GM18867 (cell line): ENCODE data around the gene C19orf85.
"Not testable (repeated sequence)": the region's sequence is repeated elsewhere in the genome, so short reads cannot be mapped to it uniquely, and the experiment has no call there.

Experiments
- ATAC-seq: cut with Tn5 transposase; IDR thresholded peaks from one replicate; pipeline ENCODE4 v1.9.1; 2021; ENCODE audit warnings: mild to moderate bottlenecking, moderate library complexity; ENCODE audit not compliant: unreplicated experiment

The C19orf85 gene

DNA sequence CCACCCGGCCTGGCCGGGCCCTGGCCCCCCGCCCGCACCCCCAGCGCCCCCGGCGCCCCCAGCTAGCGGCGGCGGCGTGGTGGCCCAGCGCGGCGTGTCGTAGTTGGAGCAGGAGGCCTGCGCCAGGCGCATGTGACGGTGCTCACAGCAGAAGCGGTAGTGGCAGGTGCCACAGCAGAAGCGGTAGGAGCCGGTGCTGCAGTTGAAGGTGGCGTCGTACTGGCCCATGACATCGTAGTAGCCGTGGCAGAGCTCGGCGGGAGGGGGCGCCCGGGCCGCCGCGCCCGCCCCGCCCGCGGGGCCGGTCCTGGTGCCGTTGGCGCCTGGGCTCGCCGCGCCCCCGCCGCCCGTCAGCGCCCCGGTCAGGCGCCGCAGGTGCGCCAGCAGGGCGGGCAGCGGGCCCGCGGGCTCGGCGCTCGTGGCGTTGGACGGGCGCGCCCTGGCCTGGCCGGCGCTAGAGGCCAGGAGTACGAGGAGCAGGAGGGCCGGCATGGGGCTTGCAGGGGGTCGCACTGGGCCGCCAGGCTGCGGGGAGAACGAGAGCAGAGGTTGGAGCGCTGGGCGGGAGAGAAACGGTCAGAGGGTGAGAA lies 22.1 kb downstream of the C19orf85 start:
- ATAC-seq, result no peak

DNA sequence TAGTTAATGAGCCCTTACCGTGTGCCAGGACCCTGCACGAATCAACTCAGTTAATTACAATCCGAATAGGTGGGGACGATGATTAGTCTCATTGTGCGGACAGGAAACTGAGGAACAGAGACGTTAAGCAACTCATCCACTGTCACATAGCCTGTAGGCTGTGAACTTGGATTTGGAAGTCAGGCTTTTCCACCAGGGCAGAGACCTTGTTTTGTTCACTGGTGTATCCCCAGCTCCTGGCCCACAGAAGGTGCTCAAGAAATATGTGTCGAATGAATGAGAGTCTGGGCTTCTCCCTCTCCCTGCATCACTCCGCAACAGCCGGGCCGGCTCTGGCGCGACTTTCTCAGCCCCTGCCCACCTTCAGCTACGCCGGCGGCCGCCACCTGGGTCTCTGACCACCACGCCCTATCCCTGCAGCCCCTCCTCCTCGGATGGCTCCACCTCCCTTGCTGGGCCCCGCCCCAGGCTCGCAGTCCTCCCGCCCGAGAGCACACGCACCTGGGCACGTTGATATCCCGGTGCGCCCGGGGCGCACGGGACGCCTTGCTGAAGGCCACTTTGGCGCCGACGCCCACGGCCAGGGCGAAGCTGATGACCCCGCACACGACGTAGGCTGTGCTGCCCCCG lies 22.7 kb downstream of the C19orf85 start:
- no peak for ATAC-seq

DNA sequence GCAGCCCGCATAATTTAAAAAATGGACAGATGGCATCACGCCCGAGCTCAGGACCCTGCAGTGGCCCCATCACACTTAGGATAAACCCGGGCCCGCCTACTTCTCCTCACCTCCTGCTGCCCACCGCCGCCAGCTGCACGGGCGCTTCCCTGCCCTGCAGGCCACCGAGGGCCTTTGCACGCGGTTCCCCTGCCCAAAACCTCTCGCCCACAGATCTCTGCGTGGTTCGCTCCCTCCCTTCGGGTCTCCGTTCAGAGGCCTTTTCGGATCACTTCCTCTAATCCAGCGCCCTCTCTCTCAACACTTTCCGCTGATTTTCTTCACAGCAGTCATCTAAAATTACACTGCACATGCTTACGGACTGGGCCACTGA lies 23.2 kb downstream of the C19orf85 start:
- ATAC-seq, result no peak

DNA sequence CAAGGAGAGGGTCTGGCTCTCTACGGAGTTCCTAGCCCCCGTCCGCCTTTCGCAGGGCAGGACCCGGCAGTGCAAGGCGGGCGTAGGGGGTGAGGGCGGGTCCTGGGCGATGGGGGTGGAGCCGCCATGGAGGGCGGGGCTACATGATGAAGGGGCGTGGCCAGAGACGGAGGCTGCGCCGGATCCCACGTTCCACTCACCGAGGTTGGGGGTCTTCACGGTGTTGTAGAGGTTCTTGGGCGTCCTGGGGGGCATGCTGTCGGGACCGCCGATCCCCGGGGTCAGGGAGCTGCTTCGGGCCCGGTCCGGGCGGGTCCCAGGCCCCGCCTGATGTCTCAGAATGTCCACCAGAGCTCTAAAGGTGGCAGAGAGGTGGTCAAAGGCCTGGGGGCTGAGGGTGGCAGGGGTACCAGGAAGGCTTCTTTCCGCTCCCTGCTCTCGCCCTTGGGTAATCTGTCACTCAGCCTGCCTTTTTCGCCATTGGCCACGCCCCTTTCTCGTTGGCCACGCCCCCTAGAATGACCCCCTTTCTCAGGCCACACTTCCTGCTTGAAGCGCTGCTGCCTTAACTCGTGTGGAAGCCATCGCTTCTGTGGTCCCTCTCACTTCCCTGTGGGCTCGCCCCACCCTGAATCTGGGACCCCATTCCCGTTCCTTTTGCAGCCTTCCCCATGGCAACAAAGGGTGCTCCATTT lies 24.0 kb downstream of the C19orf85 start:
- no peak for ATAC-seq

DNA sequence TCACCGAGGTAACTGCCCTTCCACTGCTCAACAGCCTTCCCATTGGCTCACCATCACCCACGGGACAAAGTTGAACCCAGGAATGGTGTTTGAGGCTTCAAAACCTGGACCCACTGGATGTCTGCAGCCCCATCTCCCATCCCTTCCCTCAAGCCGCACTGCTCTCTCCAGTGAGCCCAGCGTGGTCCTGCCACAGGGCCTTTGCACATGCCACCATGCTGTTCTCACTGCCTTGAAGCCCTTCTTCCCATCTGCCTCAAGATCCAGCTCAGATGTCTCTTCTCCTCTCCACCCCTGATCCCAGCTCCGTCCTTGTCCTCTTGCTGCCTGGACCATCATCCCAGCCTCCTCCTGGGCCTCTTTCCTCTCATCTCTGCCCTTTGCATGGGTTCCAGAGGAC lies 25.5 kb downstream of the C19orf85 start:
- no peak for ATAC-seq

DNA sequence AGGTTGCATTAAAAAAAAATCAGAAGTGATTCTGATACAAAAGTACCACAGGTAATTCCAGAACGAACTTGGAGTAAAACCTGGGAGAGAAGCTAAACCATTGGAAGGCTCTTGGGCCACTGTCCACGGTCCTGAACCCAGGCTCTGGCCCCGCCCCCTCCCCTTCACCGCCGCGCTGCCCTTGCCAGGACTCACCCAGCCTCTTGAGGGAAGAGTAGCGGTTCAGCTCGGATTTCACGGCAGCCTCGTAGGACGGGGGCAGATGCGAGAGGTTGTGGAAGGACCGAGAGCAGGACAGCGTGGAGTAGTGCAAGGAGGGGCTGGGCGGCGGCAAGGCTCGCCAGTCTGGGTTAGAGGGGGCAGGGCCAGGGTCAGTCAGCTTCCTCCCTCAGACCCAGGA lies 27.1 kb downstream of the C19orf85 start:
- ATAC-seq, result no peak

DNA sequence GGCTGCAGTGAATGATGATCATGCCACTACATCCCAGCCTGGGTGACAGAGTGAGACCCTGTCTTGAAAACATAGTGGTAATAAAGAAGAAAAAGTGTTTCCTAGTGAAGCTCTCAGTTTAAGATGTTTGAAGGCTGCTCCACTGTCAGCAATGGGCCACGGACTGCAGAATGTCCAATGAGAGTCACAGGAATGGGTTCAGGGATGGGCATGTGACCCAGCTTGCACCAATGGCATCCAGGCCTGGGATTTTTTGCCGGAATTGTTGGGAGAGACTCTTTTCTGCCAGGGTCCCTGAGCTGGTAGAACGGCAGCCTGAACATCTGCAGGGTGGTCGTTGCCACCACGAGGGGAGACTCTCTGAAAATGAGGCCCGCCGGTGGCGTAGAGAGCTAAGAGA lies 27.7 kb downstream of the C19orf85 start:
- ATAC-seq, result no peak

DNA sequence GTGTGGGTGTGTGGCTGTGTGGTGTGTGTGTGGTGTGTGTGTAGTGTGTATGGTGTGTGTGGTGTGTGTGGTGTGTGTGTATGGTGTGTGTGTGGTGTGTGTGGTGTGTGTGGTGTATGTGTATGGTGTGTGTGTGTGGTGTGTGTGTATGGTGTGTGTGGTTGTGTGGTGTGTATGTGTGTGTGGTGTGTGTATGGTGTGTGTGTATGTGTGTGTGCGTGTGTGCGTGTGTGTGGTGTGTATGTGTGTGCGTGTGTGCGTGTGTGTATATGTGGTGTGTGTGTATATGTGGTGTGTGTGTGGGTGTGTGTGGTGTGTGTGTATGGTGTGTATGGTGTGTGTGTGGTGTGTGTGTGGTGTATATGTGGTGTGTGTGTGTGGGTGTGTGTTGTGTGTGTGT lies 29.5 kb downstream of the C19orf85 start:
- no peak for ATAC-seq

DNA sequence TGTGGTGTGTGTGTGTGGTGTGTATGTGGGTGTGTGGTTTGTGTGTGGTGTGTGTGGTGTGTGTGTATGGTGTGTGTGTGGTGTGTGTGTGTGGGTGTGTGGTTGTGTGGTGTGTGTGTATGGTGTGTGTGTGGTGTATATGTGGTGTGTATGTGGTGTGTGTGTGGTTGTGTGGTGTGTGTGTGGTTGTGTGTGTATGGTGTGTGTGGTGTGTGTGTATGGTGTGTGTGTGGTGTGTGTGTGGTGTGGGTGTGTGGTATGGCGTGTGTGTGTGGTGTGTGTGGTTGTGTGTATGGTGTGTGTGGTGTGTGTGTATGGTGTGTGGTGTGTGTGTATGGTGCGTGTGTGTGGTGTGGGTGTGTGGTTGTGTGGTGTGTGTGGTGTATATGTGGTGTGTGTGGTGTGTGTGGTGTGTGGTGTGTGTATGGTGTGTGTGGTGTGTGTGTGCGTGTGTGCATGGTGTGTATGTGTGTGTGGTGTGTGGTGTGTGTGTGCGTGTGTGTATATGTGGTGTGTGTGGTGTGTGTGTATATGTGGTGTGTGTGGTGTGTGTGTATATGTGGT lies 30.1 kb downstream of the C19orf85 start:
- ATAC-seq, result no peak

DNA sequence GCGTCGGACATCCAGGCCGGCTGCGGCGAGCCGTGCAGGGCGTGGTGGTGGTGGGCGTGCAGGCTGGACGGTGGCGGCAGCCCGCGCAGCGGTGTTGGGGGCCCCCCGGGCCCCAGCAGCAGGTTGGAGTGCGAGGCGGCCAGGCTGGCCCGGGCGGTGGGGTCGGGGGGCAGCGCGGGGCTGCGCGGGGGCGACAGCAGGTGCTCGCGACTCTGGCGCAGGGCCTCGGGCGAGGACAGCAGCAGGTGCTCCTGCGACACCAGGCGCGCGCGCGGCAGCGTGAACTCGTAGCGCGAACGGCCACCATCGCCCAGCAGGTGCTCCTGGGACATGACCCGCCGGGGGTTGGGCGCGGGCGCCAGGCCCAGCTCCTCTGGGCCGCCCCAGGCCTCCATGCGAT lies 31.3 kb downstream of the C19orf85 start:
- ATAC-seq, result no peak

DNA sequence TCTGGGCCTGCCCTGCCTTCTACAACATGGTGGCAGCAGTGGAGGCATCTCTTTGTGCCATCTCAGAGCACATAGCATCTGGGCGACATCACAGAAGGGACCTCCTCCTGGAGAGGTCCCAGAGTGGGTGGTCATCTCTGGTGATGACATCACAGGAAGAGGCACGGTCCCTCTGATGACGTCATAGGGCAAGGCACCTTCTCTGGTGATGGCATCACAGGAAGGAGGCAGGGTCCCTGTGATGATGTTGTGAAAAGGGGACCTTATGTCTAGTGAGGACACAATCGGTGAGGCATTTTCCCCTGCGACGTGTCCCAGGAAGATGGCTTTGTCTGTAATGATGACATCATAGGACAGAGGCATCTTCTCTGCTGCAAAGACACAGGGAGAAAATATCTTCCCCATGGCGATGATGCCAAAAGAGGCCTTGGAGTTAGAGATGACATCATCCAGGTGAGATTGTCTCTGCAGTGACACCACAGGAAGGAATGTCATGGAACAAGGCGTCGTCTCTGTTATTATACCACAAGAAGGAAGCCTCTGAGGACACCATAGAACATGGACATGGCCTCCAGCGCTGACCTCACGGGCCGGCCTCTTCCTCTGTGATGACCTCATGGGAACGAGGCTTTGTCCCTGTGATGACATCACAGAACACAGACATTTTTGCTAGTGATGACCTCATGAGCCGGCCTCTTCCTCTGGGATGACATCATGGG lies 32.2 kb downstream of the C19orf85 start:
- ATAC-seq, result no peak

DNA sequence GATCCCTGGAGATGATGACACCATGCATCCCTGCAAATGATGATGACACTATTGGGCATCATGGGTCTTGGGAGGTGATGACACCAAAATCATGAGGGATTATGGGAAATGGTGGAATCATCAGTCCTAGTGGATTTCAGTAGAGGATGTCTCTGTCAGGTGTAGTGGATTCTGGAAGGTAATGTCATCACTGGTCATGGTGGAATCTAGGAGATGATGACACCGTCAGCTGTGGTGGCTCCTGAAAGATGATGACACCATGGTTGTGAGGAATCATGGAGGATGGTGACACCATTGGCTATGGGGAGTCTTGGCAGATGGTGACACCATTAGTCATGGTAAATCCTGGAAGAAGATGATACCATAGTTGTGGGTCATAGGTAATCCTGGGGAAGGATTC lies 33.4 kb downstream of the C19orf85 start:
- no peak for ATAC-seq

DNA sequence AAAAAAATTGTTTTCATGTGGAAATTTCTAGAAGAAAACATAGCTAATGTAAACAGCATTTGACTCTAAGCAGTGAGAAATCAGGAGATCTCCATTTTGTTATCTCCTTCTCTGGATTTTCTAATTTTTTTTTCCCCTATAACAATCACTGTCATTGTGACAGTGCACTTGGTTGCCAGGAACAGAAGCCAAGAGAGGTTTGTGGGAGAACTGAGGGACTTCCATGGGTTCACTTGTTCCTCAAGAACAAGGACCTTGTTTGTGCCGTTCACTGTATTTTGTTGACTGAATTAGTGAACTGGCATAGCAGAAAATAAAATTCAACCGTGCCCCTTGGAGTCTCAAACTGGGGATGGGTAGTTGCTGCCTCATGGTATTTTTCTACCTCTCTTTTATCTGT lies 38.5 kb downstream of the C19orf85 start:
- ATAC-seq, result no peak

DNA sequence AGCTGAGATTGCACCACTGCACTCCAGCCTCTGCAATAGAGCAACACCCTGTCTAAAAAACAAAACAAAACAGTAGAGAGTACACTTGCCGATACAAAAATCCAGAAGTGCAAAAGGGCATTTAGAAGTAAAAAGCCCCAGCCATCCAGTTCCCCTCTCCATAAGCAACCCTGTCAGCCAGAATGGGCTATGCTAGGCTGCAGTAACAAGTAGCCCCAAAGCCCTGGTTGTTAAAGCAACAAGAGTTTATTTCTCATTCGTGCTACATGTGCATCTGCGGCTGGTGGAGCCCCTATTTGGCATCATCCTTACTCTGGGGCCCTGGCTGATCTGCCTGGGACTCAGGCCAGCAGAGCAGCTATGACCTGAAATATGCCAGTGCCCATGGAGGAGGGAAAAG lies 40.0 kb downstream of the C19orf85 start:
- no peak for ATAC-seq

DNA sequence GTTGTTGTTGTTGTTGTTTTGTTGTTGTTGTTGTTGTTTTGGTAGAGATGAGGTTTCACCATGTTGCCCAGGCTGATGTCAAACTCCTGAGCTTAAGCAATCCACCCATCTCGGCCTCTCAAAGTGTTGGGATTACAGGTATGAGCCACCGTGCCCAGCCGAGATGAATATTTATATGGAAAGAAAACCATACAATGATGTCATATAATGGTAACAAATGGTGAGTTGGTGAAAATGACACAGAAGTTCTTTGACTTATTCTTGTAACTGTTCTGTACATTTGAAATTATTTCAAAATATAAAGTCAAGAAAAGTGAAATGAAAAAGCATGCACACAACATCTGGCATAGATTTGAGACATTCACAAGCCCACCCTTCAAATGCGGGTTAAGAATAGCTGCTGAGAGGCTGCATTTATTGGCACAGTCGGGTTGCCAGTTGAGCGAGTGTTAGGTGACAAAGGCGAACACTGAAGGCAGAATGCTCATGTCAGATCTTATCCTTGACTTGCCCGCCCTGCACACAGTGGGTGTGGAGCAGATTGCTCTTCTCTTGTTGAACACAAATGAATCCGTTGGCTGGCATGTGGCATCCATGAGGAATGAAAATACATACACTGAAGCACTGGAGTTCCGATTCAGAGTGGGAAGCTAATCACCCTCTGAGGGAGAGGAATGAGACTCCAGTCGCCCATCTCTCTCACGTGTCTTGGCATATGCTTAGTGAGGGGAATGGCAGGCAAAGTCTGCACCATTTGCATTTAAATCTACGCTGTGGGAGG lies 41.1 kb downstream of the C19orf85 start:
- no peak for ATAC-seq

DNA sequence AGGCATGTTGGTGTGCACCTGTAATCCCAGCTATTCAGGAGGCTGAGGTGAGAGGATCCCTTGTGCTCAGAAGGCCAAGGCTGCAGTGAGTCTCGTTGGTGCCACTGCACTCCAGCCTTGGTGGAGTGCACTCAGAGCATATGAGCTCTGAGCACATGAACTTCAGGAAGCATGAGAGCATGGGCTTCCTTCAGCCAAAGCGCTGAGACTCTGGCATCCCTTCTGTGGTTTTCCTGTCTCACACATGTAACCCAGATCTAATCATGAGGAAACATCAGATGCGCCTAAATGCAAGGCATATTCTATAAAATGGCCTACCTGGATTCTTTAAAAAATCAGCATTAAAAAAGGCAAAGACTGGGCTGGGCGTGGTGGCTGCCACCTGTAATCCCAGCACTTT lies 43.3 kb downstream of the C19orf85 start:
- ATAC-seq, result not testable (repeated sequence)

DNA sequence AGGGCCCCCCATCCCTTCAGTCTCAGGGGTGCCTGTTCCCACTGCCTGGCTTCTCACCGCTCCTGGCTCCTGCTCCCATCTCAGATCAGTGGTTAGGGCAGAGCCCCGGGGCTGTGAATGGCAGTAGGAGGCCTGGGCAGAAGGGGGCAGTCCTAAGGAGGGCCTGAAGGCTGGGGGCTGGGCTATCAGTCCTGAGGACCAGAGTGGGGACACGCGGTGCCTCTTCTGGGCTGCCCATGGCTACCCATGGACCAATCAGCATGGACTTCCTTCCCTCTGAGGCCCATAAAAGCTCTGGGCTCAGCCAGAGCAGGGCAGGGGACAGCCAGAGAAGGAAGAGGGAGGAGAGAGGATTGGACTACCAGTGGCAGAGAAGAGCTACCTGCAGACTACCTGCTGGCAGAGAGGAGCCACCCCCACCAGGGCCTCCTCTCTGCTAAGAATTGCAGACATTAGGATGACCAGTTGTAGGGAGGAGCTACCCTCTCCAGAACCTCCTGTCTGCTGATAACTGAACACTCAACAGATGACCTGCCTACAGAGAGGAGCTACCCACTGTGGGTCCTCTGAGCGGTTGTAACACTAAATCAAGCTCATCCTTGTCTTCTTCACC lies 44.8 kb downstream of the C19orf85 start:
- no peak for ATAC-seq

DNA sequence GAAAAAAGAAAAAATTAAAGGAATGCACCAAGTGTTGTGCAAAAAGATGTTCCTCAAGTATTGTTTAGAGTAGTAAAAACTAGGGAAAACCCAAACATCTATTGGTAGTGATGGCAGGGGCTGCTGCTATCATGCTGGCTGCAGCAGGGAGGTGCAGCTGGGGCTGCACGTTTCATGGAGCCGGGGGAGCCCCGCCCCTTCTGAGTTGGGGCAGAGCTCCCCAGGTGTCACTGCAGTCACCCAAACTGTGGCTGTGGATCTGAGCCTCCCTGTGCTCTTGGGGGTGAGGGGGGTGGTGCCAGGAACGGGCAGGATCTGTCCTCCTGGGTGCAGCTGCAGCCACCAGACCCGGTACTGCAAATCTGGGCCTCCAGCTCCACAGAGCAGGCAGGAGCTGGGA lies 45.4 kb downstream of the C19orf85 start:
- ATAC-seq, result no peak

DNA sequence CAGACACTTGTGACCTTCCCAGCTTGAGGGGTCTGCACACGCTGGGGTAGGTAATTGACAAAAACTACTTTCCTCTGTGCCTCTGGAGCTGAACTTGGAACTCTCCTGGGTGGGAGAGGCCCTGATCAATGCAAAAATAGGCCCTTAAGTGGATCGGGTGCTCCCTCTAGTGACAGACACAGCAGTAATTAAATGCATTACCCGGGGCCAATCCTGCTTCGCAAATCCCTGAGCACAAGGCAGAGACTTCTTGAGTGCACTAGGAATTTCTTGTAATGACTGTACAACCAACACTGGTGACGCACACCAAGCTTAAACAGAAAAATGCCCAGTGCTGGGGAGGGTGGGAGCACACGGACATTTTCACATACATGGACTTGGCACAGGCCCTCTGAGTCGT lies 46.4 kb downstream of the C19orf85 start:
- ATAC-seq, result no peak
